ENCODE data around the gene PTH1R. TPM values are rescaled to one million over a fixed set of nuclear protein-coding genes. Genes with fewer than 3 reads are reported as not detected.

Gene PTH1R
- total RNA-seq, 1 experiment from 2014 or later: 1.0 TPM

- Histone ChIP-seq H3K79me2 (ENCODE audit: insufficient read depth, low read length) (no peaks in the 10 kb centered on the region), H3K18ac (ENCODE audit: insufficient read length, low read depth, low read length) (no peak overlapping the region), H3K56ac (ENCODE audit: insufficient read length, low read depth, low read length) (no peak overlapping the region), H2AK5ac (ENCODE audit: insufficient read length, low read length) (no peak overlapping the region), H2BK120ac (ENCODE audit: low read depth, low read length, poor library complexity, severe bottlenecking) (no peak overlapping the region), H2AFZ (ENCODE audit: low read length) (no peak overlapping the region), H3T11ph (ENCODE audit: low read length) (no peak overlapping the region), H3K9me3 (ENCODE audit: control insufficient read depth, low read depth, low read length) (no peaks in the 10 kb centered on the region), H3K27ac (ENCODE audit: insufficient read length, low read depth, low read length) (no peak overlapping the region), H3K4me1 (ENCODE audit: insufficient read depth, low read length) (no peaks in the 10 kb centered on the region), H2BK20ac (ENCODE audit: low read depth, low read length, poor library complexity, severe bottlenecking) (no peak overlapping the region), H3K27me3 (ENCODE audit: insufficient read depth, low read length) (no peaks in the 10 kb centered on the region; the same call in 1 of the 2 replicates), H3K79me1 (ENCODE audit: insufficient read depth, low read depth, low read length, poor library complexity, severe bottlenecking) (no peaks in the 10 kb centered on the region), H4K5ac (ENCODE audit: insufficient read length, low read depth, low read length) (no peak overlapping the region), H4K20me1 (ENCODE audit: control insufficient read depth, insufficient read depth, insufficient read length) (no peaks in the 10 kb centered on the region), H4K91ac (ENCODE audit: insufficient read length, low read depth, low read length) (no peak overlapping the region), H3K4ac (ENCODE audit: low read depth, low read length) (no peak overlapping the region), H3K4me2 (ENCODE audit: insufficient read depth, insufficient read length, low read length) (no peak overlapping the region), H3K14ac (ENCODE audit: insufficient read depth, low read length) (no peak overlapping the region), H3K9ac (ENCODE audit: extremely low read depth, insufficient read length, low read length) (no peak overlapping the region), H4K8ac (replicated peaks; ENCODE audit: insufficient read length, low read depth, low read length) (no peak overlapping the region), H2BK12ac (ENCODE audit: insufficient read length, low read depth, low read length) (no peak overlapping the region), H3K23me2 (ENCODE audit: insufficient read length, low read depth, low read length, poor library complexity, severe bottlenecking) (no peaks in the 10 kb centered on the region), H2BK15ac (ENCODE audit: low read depth, low read length) (no peak overlapping the region), H2BK5ac (ENCODE audit: insufficient read length, low read length) (no peak overlapping the region), H3K23ac (ENCODE audit: insufficient read length, low read depth, low read length) (no peak overlapping the region)
- Mint-ChIP-seq H3K27me3 (ENCODE audit: low read depth) (peaks cover 13% of the 10 kb centered on the region), H3K4me3 (no peak overlapping the region), H3K4me1 (no peaks in the 10 kb centered on the region), H3K9me3 (no peaks in the 10 kb centered on the region; a peak in 1 of 5 replicates), H3K27ac (peak overlapping the region in 1 of 3 experiments; percentile 65; a peak in 1 of 7 replicates), H3K36me3 (ENCODE audit: insufficient read depth in 1 of 3, low read depth in 3 of 3) (no peaks in the 10 kb centered on the region)
- no peak for DNase-seq
- no CpG with 5 or more reads among the region's 6 CpGs for WGBS (ENCODE audit: extremely low coverage, insufficient read length, low lambda C conversion rate)
- TF ChIP-seq CTCF (conservative IDR thresholded peaks at IDR 0.05): no peak
These were observed 22.8 kb downstream of the PTH1R start for GRCh38 chr3:46900356-46900755.

Data from H9 (cell line).